ENCODE data around the gene TSPAN10. TPM values are rescaled to one million over a fixed set of nuclear protein-coding genes. Genes with fewer than 3 reads are reported as not detected.

Gene TSPAN10
- total RNA-seq, 1 donor from 2014 or later, result 0.16 TPM

GRCh38 chr17:81688616-81689015 lies 51.6 kb downstream of the TSPAN10 start:
- DNase-seq, result no peak

DNA sequence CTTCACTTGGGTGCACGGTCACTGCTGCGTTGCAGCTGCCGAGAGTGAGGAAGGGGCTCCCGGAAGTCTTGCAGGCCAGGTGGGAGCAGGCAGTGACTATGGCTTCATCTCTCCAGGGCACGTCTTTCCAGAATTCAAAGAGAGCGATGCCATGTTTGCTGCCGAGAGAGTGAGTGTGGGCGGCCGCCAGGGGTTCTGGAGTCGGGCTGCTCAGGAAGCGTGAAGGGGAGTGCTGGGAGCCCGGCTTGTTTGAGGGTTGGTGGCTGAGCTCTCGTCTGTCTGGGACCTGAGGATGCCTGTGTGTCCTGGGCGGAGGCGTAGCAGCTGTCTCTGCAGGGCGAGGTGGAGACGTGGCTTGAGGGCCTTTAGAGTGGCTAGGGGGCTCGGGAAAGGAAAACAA lies 53.1 kb downstream of the TSPAN10 start:
- DNase-seq, result no peak

- DNase-seq, result no peak
Observed at GRCh38 chr17:81690549-81690948, 53.6 kb downstream of the TSPAN10 start.

DNA sequence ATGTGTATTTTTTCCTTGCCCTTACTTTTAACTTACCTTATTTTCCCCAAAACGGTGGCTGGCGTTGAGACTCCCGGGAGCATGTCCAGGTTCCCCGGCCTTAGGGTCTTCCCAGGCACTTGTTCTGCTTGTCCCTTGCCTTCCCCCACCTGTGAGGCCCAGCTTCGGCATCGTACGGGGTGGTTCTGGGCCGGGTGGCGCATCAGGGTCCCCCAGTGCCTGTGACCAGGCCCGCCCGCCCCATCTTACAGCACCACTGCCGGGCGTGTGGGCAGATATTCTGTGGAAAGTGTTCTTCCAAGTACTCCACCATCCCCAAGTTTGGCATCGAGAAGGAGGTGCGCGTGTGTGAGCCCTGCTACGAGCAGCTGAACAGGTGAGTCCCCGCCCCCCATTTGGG lies 54.2 kb downstream of the TSPAN10 start:
- DNase-seq, result no peak

DNA sequence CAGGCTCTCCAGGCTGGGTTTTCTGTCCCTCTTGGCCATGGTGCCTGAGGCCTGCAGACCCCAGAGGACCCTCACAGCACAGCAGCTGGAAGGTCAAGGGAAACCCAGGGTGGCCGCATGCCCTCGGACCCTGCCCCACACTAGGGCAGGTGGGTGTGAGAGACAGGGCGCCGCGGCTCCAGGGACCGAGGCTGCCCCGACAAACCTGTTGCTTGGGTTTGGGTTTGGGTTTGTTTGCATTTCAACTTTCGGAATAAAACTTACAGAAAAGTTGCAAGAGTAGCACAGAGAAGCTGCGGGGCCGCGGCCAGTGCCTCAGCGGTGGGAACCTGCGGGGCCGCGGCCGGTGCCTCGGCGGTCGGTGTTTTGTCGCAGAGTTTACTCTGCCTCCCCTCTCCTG lies 54.6 kb downstream of the TSPAN10 start:
- DNase-seq, result no peak

DNA sequence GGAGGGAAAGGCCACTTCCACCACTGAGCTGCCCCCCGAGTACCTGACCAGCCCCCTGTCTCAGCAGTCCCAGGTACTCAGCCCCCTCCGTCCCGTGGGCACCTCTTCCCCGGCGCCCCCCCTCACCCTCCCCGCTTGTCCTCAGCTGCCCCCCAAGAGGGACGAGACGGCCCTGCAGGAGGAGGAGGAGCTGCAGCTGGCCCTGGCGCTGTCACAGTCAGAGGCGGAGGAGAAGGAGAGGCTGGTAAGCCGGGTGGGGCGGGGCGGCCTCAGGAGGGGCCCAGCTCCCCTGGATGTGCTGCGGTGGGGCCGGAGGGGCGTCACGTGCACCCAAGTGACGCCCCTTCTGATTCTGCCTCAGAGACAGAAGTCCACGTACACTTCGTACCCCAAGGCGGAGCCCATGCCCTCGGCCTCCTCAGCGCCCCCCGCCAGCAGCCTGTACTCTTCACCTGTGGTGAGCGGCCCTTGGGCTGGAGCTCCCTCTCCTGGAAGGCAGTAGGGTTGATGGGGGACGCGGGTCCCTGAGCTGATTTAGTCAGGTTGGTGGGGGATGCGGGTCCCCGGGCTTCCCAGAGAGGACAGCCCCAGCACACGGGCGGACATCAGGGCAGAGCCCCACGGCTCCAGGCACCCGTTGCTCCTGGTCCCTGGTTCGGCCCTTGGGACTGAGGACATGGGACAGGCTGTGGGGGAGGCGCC lies 56.7 kb downstream of the TSPAN10 start:
- DNase-seq, result no peak

DNA sequence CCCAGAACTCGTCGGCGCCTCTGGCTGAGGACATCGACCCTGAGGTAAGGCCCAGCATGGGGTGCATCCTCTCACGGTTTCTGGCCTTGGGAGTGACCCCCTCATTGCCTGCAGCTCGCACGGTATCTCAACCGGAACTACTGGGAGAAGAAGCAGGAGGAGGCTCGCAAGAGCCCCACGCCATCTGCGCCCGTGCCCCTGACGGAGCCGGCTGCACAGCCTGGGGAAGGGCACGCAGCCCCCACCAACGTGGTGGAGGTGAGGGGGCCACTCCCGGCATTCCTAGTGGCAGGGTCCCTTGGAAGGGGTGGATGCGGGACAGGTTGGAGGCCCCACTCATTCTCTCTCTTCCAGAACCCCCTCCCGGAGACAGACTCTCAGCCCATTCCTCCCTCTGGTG lies 57.8 kb downstream of the TSPAN10 start:
- no peak for DNase-seq

GRCh38 chr17:81695211-81695610 lies 58.2 kb downstream of the TSPAN10 start:
- no peak for DNase-seq

- no peak for DNase-seq
Observed at GRCh38 chr17:81695801-81696200, 58.8 kb downstream of the TSPAN10 start.

- DNase-seq, result no peak
Observed at GRCh38 chr17:81696218-81696941, 59.4 kb downstream of the TSPAN10 start.

GRCh38 chr17:81697261-81698044 lies 60.5 kb downstream of the TSPAN10 start:
- no peak for DNase-seq

Small RNA genes within 50 kb of the gene (small RNA-seq; reads per million reads assigned to genes)
- gene MIR6786, result not detected

Other genes with a start within 250 kb of the TSPAN10 start
- 7.6 TPM for gene BAHCC1, start 241.7 kb upstream of the TSPAN10 start, total RNA-seq
- gene ACTG1, start 124.4 kb upstream of the TSPAN10 start, total RNA-seq, result 3,469 TPM
- 5.6 TPM for gene FSCN2, start 108.8 kb upstream of the TSPAN10 start, total RNA-seq
- gene FAAP100, start 84.8 kb upstream of the TSPAN10 start, total RNA-seq, result 24.2 TPM
- 39.5 TPM for gene NPLOC4, start 84 bp upstream of the TSPAN10 start, total RNA-seq
- not detected for gene PDE6G, start 19.3 kb downstream of the TSPAN10 start, total RNA-seq
- 5.5 TPM for gene OXLD1, start 29.4 kb downstream of the TSPAN10 start, total RNA-seq
- gene CCDC137, start 29.5 kb downstream of the TSPAN10 start, total RNA-seq, result 3.9 TPM
- gene ARL16, start 46.6 kb downstream of the TSPAN10 start, total RNA-seq, result 34.0 TPM
- 37.6 TPM for gene HGS, start 46.8 kb downstream of the TSPAN10 start, total RNA-seq
- 4.7 TPM for gene MRPL12, start 66.2 kb downstream of the TSPAN10 start, total RNA-seq
- 4.2 TPM for gene SLC25A10, start 75.1 kb downstream of the TSPAN10 start, total RNA-seq
- not detected for gene GCGR, start 167.0 kb downstream of the TSPAN10 start, total RNA-seq
- 85.9 TPM for gene MCRIP1, start 196.1 kb downstream of the TSPAN10 start, total RNA-seq
- gene PPP1R27, start 197.9 kb downstream of the TSPAN10 start, total RNA-seq, result not detected
- gene P4HB, start 223.3 kb downstream of the TSPAN10 start, total RNA-seq, result 57.4 TPM
- gene ARHGDIA, start 234.1 kb downstream of the TSPAN10 start, total RNA-seq, result 22.9 TPM

Data from occipital lobe (tissue), 3 donors.